C4-2B (cell line): ENCODE results near the gene IFI30.

ENCODE experiments used
- H3K27ac ChIP-seq: fragments of 450-650 bp; 2 replicates; pipeline ENCODE4 v1.5.1; 2017
- CTCF ChIP-seq: fragments of 450-650 bp; conservative IDR thresholded peaks from 2 replicates; pipeline ENCODE4 v1.5.1; 2017; ENCODE audit warnings: mild to moderate bottlenecking
- ZFX ChIP-seq: fragments of 450-650 bp; IDR thresholded peaks from 2 replicates; pipeline ENCODE4 v1.6.1; 2017

Gene IFI30

GRCh38 chr19:18144906-18145305 lies 28.7 kb upstream of the IFI30 start:
- H3K27ac ChIP-seq, result no peak overlapping the region
- TF ChIP-seq CTCF (no peak), ZFX (no peak)

GRCh38 chr19:18145391-18145999 lies 28.1 kb upstream of the IFI30 start:
- TF ChIP-seq CTCF, result no peak
- TF ChIP-seq ZFX, result no peak
- no peak overlapping the region for H3K27ac ChIP-seq

DNA sequence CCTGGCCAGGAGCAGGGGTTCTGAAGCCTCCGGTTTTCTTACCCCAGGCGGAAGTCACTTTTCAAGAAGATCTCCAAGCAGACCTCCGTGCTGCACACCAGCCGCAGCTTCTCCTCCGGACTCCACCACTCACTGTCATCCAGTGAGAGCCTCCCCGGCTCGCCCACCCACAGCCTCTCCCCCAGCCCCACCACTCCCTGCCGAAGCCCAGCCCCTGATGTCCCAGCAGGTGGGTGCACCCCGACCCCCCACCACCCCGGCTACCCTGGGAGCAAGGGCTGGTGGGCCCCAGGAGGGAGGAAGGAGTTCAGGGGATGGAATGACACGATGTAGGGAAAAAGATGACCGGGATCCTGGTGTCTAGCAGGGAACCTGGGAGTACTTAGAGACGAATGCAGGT lies 26.2 kb upstream of the IFI30 start:
- TF ChIP-seq CTCF, result no peak
- TF ChIP-seq ZFX, result no peak
- no peak overlapping the region for H3K27ac ChIP-seq

GRCh38 chr19:18149596-18149975 lies 24.0 kb upstream of the IFI30 start:
- no peak for TF ChIP-seq ZFX
- TF ChIP-seq CTCF, result no peak
- H3K27ac ChIP-seq, result no peak overlapping the region

GRCh38 chr19:18150776-18151624 lies 22.6 kb upstream of the IFI30 start:
- H3K27ac ChIP-seq, result no peak overlapping the region

GRCh38 chr19:18152442-18152816 lies 21.2 kb upstream of the IFI30 start:
- TF ChIP-seq ZFX, result no peak
- TF ChIP-seq CTCF, result no peak; the same call in 1 of the 2 replicates
- H3K27ac ChIP-seq, result peak overlapping the region; percentile 83

More at GRCh38 chr19:18150776-18151624, 22.6 kb upstream of the IFI30 start:
- TF ChIP-seq CTCF (no peak), ZFX (no peak)

GRCh38 chr19:18152817-18153555 lies 20.6 kb upstream of the IFI30 start, which contains the start of gene PIK3R2:
TSS of gene PIK3R2 (plus strand) at chr19:18153163. CDS start at chr19:18155880, 2,717 bp downstream.
- peak within 1 kb of the TSS; percentile 83 for H3K27ac ChIP-seq
- TF ChIP-seq ZFX (peak; percentile 70; the same call in 1 of the 2 replicates), CTCF (no peak; the same call in 1 of the 2 replicates)
